DMS114 treated with DMSO at 0.1 percent for 48 hours (cell line): Measurements from ENCODE around the gene RAB43.

ENCODE experiments used
- DNase-seq: peaks from one replicate; lab custom pipeline; 2025; ENCODE audit not compliant: unreplicated experiment; lab: John Stamatoyannopoulos, UW

Gene RAB43

DNA sequence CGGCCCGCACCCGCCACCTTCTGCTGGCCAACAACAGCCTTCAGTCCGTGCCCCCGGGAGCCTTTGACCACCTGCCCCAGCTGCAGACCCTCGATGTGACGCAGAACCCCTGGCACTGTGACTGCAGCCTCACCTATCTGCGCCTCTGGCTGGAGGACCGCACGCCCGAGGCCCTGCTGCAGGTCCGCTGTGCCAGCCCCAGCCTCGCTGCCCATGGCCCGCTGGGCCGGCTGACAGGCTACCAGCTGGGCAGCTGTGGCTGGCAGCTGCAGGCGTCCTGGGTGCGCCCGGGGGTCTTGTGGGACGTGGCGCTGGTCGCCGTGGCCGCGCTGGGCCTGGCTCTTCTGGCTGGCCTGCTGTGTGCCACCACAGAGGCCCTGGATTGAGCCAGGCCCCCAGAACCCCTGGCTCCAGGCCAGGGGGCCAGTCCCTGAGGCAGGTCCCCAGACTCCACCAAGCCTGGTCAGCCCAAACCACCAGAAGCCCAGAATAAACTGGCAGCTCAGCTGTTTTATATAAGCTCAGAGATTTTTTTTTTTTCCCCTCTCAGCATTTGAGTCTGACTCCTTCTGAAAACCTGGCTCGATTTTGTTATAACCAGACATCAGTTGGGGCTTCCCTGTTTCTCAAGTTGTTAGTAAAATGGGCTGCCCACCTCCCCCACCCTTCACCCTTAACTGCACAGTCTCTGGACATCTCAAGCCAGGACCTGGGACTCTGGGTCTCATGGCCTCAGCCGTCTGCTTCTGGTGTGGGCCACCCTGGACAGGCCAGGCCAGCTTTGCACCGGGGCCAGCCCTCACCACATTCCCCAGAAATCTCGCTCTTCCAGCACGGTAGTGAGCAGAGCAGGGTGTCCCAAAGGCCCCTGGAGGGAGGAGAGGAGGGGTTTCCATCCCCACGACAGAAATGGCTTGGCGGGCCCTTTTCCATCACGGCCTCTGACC, 59.4 kb downstream of the RAB43 start:
- no peak for DNase-seq

DNA sequence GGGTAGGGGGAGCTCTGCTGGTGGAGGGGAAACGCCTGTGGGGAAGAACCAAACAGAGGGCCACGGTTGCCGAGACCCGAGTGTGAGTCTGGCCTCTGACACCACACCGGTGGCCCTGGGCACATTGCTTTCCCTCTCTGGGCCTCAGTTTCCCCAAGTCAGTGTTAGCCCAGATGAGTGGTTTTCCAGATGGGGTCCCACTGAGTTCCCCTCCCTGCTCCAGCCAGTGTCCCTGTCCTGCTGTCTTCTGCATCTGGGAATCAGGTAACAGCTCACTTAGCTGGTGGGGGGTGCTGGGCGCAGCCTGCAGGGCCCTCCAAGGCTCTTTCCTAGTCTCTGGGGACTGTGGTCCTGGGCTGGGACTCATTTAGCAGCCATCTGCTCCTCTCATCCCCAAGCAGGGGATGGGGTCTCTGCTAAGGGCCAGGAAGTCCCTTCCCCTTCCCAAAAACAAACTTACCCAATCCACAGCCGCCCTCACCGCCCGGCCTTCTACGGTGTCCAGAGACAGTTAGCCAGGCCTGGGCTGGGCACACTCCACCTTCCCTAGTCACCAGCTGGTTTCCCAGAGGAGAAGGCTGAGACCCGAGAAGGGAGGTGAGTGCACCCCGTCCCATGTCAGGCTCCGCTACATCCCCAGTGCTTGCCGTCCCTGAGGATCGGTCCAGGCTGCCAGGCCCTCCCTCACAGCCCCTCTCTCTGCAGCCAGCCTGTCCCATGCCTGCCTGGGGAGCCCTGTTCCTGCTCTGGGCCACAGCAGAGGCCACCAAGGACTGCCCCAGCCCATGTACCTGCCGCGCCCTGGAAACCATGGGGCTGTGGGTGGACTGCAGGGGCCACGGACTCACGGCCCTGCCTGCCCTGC, 60.3 kb downstream of the RAB43 start:
- DNase-seq = no peak

DNA sequence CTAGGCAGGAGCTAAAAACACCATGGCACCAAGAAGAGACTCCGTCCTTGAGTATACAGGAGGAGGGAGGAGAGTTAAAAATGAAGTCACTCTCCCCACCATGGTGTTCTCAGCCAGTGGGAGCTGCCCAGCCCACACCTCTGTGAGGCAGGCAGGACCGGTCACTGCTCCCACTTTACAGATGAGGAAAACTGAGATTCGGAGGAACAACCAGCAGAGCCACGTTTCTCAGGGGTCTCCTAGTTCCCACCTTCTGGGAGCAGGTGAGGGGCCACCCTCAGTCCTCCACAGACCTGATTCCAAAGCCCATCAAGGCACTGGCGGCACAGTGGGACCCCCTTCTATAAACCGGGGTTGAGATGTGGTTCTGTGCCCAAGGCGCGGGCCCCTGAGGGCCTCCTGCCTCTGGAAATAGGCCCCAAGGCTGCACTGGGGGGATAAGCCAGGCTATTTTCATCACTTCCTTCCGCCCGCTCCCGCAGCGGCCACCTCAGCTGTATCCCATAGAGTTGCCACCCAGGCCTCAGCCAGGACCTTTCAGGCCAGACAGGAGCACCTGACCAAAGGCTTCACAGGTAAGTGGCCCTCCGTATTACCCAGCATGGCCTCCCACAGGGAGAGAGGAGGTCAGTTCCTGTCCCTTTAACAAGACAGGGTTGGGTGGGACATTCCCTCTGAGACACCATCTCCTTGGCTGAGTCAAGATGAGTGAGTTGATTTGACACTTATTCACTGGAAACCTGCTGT, 61.2 kb downstream of the RAB43 start, which contains the start of gene GP9:
GP9 (plus strand) TSS at position 504 of the 747 bp plus-strand sequence. CDS start 961 bp downstream, outside the sequence.
- DNase-seq = no peak

DNA sequence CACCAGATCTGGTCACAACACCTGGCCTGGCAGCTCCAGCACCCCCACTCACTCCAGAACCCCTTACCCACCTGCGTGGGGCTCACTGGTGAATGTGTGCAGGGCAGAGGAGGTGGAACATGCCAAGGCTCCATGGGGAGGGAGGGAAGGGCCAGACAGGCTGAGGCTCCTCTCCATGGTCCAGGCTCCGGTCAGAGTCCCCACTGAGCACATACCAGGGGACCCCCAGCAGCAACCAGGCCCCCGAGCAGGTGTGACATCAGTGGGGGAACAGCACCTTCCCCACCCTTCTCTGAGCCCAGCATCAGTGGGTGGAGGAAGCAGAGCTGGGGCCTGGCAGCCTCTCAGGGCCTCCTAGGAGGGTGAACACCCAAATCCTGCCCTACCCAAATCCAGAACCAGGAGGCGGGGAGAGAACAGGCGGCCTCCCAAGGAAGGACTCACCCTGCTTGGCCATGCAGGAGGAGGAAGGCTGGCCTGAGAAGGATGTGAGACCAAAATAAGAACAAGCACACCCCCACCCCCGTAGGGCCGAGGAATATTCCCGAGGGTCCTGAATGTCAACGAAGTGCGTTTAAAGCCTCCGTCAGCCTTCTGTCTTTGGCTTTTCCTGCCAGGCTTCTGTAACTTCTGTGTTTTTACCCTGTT, 62.2 kb downstream of the RAB43 start:
- DNase-seq = no peak

DNA sequence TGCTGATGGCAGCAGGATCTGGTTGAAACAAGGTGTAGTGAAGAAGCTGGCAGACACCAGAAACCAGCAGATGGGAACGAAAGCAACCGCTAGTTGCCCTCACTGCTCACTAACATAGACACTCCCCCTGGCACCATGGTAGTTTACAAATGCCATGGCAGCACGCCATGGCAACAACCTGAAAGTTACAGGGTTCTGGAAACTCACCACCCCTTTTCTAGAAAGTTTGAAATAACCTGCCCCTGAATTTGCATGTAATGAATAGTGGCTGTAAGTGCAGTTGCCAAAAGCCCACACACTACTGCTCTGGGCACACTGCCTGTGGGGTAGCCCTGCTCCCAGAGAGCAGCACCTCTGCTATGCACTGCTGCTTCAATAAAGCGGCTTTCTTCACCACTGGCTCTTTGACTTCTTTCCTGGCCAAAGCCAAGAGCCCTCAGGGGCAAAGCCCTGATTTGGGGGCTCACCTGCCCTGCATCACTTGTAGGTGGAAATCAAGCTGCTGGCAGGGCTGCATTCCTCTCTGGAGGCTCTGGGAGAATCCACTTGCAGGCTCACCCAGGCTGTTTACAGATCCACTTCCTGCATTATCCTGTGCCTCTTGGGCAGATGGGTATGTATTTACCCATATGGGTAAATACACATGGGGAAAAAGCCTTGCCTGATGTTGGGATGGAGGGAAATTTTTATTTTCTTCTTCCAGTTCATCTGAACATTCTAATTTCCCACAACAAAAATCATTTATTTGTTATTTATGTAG, 63.0 kb downstream of the RAB43 start:
- no peak for DNase-seq

DNA sequence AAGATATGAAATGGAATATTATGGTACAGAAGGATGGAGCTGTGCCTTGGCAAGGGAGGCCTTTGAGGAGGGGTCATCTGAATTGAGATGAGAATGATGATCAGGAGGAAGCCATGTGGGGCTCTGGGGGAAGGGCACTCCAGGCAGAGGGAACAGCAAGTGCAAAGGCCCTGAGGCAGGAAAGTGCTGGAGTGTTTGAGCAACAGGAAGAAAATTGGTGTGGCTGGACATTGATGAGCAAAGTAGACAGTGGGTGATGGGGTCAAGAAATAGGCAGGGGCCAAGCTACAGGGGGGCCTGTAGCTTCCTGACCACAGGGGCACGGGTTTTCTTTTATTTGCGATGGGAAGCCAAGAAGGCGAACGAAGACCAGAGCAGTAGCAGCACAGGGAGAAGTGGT, 64.4 kb downstream of the RAB43 start:
- no peak for DNase-seq

DNA sequence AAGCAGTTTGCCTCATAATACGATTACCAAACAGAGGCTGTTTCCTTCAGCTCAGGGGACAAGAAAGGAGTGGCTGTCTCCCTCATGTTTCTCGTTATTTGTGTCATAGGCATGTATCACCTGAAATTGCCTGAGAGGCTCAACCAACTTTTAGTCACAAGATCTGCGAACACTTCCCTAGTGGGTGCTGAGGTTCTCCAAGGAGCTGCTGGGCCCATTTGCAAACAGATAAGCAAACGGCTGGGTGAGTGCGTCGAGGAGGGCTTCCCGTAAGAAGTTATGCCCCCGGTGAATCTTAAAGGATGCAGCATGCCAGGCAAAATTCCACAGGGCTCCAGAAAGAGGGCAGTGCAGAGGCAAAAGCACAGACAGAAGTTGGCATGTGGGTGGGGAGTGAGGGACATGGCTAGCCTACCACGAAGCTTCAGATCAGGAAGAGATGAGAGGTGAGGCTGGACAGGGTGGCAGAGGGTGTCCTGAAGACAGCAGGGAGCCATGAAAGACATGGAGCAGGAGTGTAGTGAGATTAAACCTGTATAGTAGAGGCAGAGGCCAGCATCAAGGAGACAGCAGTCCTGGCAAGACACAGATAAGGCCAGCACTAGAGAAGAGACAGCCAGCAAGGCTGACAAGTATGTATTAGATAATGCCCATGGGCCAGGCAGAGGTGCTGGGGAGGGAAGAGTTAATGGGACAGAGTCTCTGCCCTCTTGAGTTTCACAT, 65.0 kb downstream of the RAB43 start:
- DNase-seq = no peak

DNA sequence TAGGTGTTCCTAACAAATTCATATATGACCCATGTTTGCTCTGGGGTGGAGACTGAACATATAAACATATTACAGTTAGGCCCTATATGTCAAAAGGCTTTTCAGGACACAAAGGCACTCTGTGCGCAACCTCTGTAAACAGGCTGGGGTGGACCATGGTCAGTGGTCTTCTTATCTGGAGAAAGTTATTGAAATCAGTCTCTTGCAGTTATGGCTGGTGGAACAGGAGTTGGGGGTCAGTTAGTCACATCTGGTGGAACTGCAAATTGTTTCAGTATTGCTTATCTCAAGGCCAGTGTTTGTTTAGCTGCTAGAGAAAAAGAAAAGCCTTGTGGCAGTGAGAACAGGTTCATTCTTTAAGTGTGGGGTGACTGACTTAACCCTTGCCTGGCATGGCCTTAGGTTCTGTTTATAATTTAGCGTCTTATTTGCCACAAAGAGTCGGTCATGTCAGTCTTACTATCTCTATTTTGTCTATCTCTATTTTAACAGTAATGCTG, 66.9 kb downstream of the RAB43 start:
- no peak for DNase-seq

DNA sequence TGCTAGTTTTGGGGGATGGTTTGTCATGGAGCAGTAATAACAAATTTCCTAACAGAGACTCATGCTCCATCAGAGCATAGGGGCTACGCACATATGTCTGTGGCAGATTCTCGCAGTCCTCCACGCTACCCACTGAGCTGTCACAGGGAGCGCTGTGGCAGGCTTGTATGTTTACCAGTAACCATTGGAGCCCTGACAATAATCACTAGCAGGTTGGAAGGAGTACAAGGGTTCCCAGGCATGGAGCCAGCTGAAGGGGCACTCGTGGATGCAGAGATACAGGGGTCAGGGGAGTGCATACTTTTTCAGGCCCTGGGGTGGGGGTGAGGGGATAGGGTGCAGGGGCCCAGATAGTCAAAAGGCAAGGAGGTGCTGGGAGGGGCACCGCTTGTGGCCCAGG, 68.9 kb downstream of the RAB43 start:
- no peak for DNase-seq

DNA sequence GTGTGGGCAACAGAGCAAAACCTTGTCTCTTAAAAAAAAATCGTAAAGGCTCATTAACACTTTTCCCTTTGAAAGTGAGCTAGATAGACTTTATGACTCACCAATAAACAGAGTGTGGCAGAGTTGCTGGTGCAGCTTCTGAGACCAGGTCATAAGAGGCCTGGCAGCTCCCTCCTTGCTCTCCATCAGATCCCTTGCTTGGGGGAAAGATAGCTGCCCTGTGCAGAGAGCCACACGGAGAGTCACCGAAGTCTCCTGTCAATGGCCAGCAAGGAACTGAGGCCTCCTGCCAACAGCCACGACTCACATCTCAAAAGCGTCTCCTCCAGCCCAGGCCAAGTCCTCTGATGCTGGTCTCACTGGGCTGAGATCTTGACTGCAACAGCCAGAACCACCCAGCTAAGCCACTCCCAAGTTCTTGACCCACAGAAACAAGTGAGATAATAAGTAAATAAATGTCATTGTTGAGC, 69.7 kb downstream of the RAB43 start:
- no peak for DNase-seq

DNA sequence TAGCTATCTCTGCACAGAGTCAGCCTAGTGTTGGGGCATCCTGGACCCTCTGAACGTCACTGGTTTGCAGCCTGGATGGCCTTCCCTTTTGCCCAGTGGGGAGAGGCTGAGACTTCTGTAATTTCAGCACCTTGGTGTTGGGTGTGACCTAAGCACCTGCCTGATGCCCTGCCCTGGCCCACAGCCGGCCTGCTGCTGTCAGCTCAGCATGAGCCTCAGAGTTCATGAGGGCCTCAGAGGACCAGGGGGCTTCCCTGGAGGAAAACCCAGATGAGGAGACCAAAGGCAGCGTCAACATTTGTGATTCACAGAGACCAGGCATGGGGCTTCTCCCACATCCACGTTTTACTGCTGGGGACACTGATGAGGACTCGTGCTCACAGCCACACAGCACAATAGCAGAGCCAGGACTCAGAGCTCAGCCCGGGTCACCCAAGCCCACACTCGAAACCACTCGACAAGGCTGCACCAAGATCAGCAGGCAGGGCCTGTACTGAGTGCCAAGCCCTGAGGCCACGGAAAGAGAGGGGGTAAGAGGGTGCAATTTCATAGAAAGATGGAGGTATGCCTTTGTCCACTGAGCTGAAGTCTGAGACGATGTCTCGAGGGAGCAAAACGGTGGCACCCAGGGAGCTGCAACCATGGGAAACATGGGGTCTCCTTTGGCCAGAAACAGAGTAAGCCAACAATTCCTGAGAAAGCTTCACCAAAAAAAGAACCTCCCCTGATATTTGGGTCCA, 70.9 kb downstream of the RAB43 start:
- no peak for DNase-seq

DNA sequence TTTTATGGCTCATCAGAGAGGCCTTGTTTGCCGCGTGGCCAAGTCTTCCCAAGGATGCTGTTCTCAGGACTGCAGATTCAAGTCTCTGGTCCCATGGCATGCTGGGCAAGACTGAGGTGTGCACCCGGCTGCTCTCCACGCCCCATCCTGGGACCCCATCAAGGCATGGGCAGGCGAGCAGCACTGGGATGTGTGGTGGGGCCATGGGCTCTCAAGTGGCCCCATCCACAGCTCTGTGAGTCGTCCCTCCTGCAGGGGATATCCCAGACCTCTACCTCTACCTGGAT, 74.1 kb downstream of the RAB43 start:
- no peak for DNase-seq

DNA sequence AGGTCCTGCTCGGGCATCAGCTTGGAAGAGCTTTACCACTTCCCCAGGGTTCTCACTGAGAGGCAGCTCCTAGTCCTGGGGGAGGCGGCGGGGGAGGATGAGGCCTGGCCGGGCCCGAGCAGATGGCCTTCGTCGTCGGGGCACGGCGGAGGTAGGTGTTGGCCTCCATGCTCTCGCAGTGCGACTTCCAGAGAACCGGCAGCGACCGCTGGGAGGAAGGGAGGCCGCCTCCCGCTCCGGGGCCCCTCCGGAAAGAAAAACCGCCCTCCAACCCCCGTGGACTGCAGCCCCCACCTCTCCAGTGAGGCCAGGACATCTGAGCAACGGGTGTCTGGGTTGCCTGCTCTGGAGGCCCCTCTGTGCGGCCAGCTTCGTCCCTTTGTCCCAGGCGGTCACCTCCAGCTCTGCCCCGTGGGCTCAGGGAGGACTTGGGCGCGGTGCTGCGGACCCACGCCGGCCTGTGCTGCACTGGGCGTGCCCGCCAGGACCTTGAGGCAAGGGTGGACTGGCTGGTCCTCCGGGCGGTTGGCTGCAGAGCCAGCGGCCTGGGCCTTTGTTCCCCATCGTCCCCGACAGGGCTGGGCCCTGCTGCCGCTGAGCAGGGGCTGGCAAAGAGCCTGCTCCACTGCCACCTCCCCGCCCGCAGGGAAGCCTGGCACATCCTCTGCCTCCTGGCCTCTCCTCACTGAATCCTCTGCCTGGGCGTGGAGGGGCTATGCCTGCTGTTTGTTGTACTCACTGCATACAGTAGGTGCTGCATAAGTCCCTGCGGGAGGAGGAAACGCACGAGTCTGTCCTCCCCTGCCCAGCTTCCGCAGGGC, 74.7 kb downstream of the RAB43 start:
- no peak for DNase-seq

DNA sequence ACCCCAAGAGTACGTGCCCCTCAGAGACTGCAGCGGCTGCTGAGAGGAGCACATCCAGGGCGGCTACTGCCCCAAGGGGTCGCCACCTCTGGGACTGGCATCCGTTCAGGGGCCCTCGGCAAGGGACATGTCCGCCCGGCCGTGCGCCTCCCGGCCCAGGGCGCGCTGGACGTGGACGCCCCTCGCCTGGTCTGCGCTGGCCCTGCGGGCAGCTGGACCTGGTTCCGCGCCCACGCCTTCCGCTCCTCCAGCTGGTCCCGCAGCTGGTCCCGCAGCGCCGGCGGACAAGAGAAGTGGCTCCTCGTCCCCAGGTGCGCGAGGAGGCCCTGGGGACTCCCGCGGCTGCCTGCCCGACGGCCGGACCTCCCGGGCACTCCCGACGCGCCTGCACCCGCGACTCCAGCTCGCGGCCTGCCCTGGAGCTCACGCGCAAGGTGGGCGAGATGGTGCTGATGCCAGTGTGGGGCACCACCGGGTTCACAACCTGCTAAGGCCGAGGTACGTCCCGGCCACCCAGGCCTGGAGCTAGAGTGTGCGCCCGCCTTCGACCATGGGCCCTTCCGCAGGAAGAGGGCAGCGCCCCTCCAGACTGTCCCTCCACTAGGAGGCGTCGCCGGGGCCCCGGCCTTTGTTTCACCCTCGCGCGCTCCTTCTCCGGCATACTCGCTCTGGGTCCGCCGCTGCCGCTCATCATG, 75.4 kb downstream of the RAB43 start:
- DNase-seq = no peak

DNA sequence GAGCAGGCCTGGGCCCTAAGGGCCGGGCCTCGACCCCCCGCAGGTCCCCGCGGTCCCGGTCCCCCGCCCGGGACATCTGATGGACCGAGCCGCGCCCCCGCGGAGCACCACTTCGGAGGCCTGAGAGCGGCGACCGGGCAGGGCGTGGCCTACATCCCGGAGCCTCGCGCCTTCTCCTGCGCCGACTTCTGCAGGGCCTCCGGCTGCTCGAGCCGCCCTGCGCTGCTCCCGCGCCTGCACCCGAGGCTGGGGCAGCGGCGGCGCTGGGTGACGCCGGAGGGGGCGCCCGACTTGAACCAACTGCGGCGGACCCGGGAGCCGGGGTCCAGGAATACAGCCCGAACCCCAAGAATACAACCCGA, 75.9 kb downstream of the RAB43 start:
- no peak for DNase-seq

DNA sequence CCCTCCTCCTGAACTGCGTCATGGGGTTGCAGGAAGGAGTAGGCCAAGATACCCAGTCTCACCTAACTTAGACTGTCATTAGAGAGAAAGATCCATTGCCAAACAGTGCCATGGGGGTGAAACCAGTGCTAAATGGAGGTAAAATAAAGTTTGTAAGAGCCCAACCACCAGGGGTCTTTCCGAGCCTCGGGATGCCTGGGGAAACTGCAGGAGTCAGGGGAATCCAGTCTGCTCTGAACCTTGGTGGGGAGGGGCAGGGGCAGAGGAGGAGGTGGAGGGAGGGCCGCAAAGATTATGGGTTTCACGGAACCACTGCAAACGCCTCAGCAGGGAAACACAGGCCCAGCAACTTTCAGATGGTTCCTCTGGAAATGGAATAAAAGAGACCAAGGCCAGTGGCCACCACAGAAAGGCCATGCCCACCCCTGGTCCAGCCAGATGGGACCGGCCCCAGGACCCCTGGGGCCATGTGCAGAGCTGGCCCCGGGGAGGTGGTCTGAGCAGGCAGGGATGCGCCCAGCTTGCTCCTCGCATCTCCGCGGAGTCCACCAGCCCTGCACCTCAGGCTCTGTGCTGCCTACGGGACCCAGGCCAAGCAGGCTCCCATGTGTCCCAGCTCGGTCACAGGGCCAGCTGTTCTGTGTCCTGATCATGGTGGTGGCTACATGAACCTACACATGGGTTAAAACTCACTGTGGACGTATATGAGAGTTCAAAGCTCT, 80.9 kb downstream of the RAB43 start:
- DNase-seq = no peak

DNA sequence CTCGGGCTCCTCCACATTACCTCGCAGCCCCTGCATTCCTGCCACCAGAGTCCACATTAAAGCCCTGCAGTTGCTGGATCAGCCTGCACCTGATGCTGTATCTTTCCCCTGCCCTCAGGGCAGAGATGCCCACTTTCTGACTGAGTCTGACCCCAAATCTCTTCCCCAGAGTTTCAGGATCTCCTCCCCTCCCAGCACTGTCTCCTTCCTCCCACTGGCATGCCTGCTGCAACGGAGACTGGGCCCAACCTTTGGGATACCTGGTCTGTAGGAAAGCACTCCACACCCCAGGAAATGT, 81.6 kb downstream of the RAB43 start:
- DNase-seq = no peak
